Mammary epithelial cell (primary cell): Measurements from ENCODE around the gene CEP162.
"Not testable (repeated sequence)": the region's sequence is repeated elsewhere in the genome, so short reads cannot be mapped to it uniquely, and the experiment has no call there.

Experiments used
- EZH2 ChIP-seq: IDR thresholded peaks from 2 replicates; pipeline ENCODE4 v1.6.1; 2012; ENCODE audit warnings: low read length, inconsistent platforms, borderline replicate concordance
- TF ChIP-seq, protein P1 (sequence below), 2 donors: IDR thresholded peaks in 1 of 2; conservative IDR thresholded peaks in 1 of 2; 2 replicates each; pipeline ENCODE4 v1.5.1; 2011 to 2012; ENCODE audit warnings: inconsistent platforms in 2 of 2, low read length in 2 of 2, mild to moderate bottlenecking in 2 of 2, control low read depth in 1 of 2, low read depth in 1 of 2; ENCODE audit not compliant: insufficient read depth in 1 of 2; ENCODE audit errors: extremely low read depth in 1 of 2

DNA sequence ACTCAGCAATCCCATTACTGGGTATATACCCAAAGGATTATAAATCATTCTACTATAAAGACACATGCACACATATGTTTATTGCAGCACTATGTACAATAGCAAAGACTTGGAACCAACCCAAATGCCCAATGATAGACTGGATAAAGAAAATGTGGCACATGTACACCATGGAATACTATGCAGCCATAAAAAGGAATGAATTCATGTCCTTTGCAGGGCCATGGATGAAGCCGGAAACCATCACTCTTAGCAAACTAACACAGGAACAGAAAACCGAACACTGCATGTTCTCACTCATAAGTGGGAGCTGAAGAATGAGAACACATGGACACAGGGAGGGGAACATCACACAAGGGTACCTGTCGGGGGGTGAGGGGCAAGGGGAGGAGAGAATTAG lies 63.1 kb downstream of the CEP162 start:
- TF ChIP-seq, protein P1, sequence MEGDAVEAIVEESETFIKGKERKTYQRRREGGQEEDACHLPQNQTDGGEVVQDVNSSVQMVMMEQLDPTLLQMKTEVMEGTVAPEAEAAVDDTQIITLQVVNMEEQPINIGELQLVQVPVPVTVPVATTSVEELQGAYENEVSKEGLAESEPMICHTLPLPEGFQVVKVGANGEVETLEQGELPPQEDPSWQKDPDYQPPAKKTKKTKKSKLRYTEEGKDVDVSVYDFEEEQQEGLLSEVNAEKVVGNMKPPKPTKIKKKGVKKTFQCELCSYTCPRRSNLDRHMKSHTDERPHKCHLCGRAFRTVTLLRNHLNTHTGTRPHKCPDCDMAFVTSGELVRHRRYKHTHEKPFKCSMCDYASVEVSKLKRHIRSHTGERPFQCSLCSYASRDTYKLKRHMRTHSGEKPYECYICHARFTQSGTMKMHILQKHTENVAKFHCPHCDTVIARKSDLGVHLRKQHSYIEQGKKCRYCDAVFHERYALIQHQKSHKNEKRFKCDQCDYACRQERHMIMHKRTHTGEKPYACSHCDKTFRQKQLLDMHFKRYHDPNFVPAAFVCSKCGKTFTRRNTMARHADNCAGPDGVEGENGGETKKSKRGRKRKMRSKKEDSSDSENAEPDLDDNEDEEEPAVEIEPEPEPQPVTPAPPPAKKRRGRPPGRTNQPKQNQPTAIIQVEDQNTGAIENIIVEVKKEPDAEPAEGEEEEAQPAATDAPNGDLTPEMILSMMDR (conservative IDR thresholded peaks at IDR 0.05 in 1 of 2, IDR thresholded peaks at IDR 0.05 in 1 of 2; ENCODE audit: extremely low read depth in 1 of 2, insufficient read depth in 1 of 2, low read depth in 1 of 2, low read length in 2 of 2), result not testable (repeated sequence)
- TF ChIP-seq EZH2, result not testable (repeated sequence)
